GM12891 (cell line): ENCODE measurements around the gene KCNIP1.

Experiments used
- PAX5 ChIP-seq: IDR thresholded peaks from 2 replicates; pipeline ENCODE4 v1.6.1; 2011; ENCODE audit warnings: low read length, moderate library complexity, mild to moderate bottlenecking; ENCODE audit not compliant: insufficient read depth, severe bottlenecking
- POLR2A ChIP-seq: IDR thresholded peaks from 2 replicates; pipeline ENCODE4 v1.6.1; 2011; ENCODE audit warnings: low read depth, low read length, control low read depth
- POLR2AphosphoS5 ChIP-seq: IDR thresholded peaks from 2 replicates; pipeline ENCODE4 v1.6.1; 2011; ENCODE audit warnings: low read depth, low read length, control low read depth
- POU2F2 ChIP-seq: IDR thresholded peaks from 2 replicates; pipeline ENCODE4 v1.6.1; 2011; ENCODE audit warnings: low read depth, mild to moderate bottlenecking, control low read depth, low read length, moderate library complexity
- SPI1 ChIP-seq: IDR thresholded peaks from 2 replicates; pipeline ENCODE4 v1.6.1; 2011; ENCODE audit warnings: low read depth, low read length, control low read depth
- TAF1 ChIP-seq: IDR thresholded peaks from 2 replicates; pipeline ENCODE4 v1.6.1; 2011; ENCODE audit warnings: low read depth, low read length, control low read depth

GRCh38 chr5:170614720-170615119 lies 110.9 kb downstream of the KCNIP1 start:
- TF ChIP-seq POLR2A (no peak), POLR2AphosphoS5 (no peak), TAF1 (no peak), PAX5 (no peak), SPI1 (no peak), POU2F2 (no peak)
